Measurements from ENCODE around the gene DNLZ.

Gene DNLZ

GRCh38 chr9:136361754-136362449 lies 1.6 kb downstream of the DNLZ start (continued):
- TF ChIP-seq ZFP3 (tag by site-specific recombination; IDR thresholded peaks at IDR 0.05; ENCODE audit: low read depth), result no peak
- no peak for TF ChIP-seq ZNF133 (tag by site-specific recombination; IDR thresholded peaks at IDR 0.05)
- no peak for TF ChIP-seq ZNF548 (tag by site-specific recombination; IDR thresholded peaks at IDR 0.05)
- no peak for TF ChIP-seq ZNF175 (tag by site-specific recombination; IDR thresholded peaks at IDR 0.05)
- no peak for TF ChIP-seq SP7 (tag by site-specific recombination; IDR thresholded peaks at IDR 0.05)
- TF ChIP-seq ZNF513 (tag by site-specific recombination; IDR thresholded peaks at IDR 0.05), result no peak

DNA sequence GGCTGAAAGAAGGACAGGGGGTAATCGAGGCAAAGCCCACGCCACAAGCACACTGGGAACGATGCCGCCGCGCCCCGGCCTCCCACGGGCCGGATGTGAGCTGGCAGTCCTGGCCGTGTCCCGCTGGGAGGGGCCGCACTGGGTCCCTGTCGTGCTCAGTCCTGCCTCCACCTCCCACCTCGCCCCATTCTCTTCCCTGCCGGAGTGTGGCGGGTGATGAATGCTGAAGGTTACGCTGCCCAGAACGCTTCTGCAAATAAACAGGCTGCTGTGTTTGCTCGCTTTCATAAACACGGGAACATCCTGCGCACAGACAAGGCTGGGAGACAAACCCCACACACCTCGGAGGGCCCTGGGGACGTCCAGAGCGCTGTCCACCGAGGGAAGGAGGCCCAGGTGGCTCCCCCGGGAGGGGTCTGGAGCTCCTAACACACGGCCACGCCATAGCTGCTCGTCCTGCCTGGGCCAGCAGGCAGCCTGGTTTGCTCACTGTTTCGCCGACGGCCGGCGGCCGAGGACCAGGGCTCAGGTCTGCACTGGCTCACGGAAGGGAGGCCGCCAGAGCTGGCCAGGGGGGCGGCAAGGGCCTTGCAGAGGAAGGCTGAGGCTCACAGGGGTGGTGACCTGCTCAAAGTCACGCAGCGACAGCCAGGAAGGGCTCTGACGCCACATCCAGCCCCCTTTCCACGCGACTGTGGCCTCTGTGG lies 2.3 kb downstream of the DNLZ start:
- CTCF ChIA-PET, result interaction anchor here (0.5 to 0.9 kb wide), 2 partner anchors 78 to 124 kb away, joined by 4 read pairs; no protein-coding TSS in a partner anchor

GRCh38 chr9:136359774-136360718 lies 3.5 kb downstream of the DNLZ start:
- H3K4me3 ChIP-seq (ENCODE audit: low read depth, low read length), result no peak overlapping the region
- no peak overlapping the region for H3K27ac ChIP-seq (ENCODE audit: extremely low read depth, low read depth, low read length)
- no peaks in the 10 kb centered on the region for H3K9me3 ChIP-seq (ENCODE audit: control insufficient read depth, insufficient read depth, low read depth, low read length)
- TF ChIP-seq, protein P1, sequence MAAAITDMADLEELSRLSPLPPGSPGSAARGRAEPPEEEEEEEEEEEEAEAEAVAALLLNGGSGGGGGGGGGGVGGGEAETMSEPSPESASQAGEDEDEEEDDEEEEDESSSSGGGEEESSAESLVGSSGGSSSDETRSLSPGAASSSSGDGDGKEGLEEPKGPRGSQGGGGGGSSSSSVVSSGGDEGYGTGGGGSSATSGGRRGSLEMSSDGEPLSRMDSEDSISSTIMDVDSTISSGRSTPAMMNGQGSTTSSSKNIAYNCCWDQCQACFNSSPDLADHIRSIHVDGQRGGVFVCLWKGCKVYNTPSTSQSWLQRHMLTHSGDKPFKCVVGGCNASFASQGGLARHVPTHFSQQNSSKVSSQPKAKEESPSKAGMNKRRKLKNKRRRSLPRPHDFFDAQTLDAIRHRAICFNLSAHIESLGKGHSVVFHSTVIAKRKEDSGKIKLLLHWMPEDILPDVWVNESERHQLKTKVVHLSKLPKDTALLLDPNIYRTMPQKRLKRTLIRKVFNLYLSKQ (tag by site-specific recombination; IDR thresholded peaks at IDR 0.05; ENCODE audit: borderline replicate concordance), result no peak
- TF ChIP-seq, protein P2, sequence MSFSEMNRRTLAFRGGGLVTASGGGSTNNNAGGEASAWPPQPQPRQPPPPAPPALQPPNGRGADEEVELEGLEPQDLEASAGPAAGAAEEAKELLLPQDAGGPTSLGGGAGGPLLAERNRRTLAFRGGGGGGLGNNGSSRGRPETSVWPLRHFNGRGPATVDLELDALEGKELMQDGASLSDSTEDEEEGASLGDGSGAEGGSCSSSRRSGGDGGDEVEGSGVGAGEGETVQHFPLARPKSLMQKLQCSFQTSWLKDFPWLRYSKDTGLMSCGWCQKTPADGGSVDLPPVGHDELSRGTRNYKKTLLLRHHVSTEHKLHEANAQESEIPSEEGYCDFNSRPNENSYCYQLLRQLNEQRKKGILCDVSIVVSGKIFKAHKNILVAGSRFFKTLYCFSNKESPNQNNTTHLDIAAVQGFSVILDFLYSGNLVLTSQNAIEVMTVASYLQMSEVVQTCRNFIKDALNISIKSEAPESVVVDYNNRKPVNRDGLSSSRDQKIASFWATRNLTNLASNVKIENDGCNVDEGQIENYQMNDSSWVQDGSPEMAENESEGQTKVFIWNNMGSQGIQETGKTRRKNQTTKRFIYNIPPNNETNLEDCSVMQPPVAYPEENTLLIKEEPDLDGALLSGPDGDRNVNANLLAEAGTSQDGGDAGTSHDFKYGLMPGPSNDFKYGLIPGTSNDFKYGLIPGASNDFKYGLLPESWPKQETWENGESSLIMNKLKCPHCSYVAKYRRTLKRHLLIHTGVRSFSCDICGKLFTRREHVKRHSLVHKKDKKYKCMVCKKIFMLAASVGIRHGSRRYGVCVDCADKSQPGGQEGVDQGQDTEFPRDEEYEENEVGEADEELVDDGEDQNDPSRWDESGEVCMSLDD (tag by site-specific recombination; IDR thresholded peaks at IDR 0.05), result no peak
- TF ChIP-seq GLIS2 (tag by site-specific recombination; IDR thresholded peaks at IDR 0.05), result peak; percentile 28; the same call in 1 of the 2 replicates
- TF ChIP-seq EGR2 (tag by site-specific recombination; IDR thresholded peaks at IDR 0.05; ENCODE audit: low read depth), result peak; percentile 65; the same call in 1 of the 2 replicates
- peak; percentile 60; the same call in 1 of the 2 replicates for TF ChIP-seq ZFHX2 (tag by site-specific recombination; conservative IDR thresholded peaks at IDR 0.05)
- peak; percentile 25; the same call in 1 of the 2 replicates for TF ChIP-seq ZNF600 (tag by site-specific recombination; IDR thresholded peaks at IDR 0.05)
- TF ChIP-seq ZNF24 (tag by site-specific recombination; IDR thresholded peaks at IDR 0.05), result no peak
- no peaks in the 10 kb centered on the region; the same call in 1 of the 2 replicates for H3K4me1 ChIP-seq (ENCODE audit: control insufficient read depth, insufficient read depth, low read length)
- CTCF ChIA-PET, result no interaction called here
- peaks cover 0 to 25% of the 10 kb centered on the region in 2 experiments; a peak in 1 of 3 replicates for H3K36me3 ChIP-seq (ENCODE audit: control insufficient read depth in 2 of 2, insufficient read depth in 1 of 2, low read length in 2 of 2)
- POLR2A ChIA-PET, result no interaction called here

More for the DNA sequence above, 2.3 kb downstream of the DNLZ start:
- no peaks in the 10 kb centered on the region; the same call in 1 of the 2 replicates for H3K4me1 ChIP-seq (ENCODE audit: control insufficient read depth, insufficient read depth, low read length)
- no peaks in the 10 kb centered on the region for H3K9me3 ChIP-seq (ENCODE audit: control insufficient read depth, insufficient read depth, low read depth, low read length)
- H3K27ac ChIP-seq (ENCODE audit: extremely low read depth, low read depth, low read length), result no peak overlapping the region
- POLR2A ChIA-PET, result interaction anchor here (3.4 kb wide), 1 partner anchor 16 kb away, joined by 45 read pairs; no protein-coding TSS in a partner anchor
- H3K4me3 ChIP-seq (ENCODE audit: low read depth, low read length), result no peak overlapping the region
- TF ChIP-seq ZNF529 (tag by site-specific recombination; IDR thresholded peaks at IDR 0.05; ENCODE audit: insufficient replicate concordance), result no peak
- TF ChIP-seq, protein P3, sequence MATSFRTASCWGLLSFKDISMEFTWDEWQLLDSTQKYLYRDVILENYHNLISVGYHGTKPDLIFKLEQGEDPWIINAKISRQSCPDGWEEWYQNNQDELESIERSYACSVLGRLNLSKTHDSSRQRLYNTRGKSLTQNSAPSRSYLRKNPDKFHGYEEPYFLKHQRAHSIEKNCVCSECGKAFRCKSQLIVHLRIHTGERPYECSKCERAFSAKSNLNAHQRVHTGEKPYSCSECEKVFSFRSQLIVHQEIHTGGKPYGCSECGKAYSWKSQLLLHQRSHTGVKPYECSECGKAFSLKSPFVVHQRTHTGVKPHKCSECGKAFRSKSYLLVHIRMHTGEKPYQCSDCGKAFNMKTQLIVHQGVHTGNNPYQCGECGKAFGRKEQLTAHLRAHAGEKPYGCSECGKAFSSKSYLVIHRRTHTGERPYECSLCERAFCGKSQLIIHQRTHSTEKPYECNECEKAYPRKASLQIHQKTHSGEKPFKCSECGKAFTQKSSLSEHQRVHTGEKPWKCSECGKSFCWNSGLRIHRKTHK (tag by site-specific recombination; IDR thresholded peaks at IDR 0.05), result peak; percentile 64; the same call in 1 of the 2 replicates
- no peak for TF ChIP-seq ZNF214 (tag by site-specific recombination; IDR thresholded peaks at IDR 0.05; ENCODE audit: borderline replicate concordance)
- 0 out of 2 replicates have a peak, but pooled peaks have one; percentile 4 for TF ChIP-seq IKZF3 (tag by site-specific recombination; IDR thresholded peaks at IDR 0.05)
- TF ChIP-seq ZXDB (tag by site-specific recombination; IDR thresholded peaks at IDR 0.05), result no peak
- TF ChIP-seq ZNF670 (tag by site-specific recombination; IDR thresholded peaks at IDR 0.05; ENCODE audit: low read depth), result no peak
- H3K36me3 ChIP-seq (ENCODE audit: control insufficient read depth in 2 of 2, insufficient read depth in 1 of 2, low read length in 2 of 2), result peaks cover 0 to 21% of the 10 kb centered on the region in 2 experiments; a peak in 1 of 3 replicates
